Fibroblast of lung (primary cell): ENCODE results near the gene OR2D2.

Experiments
- CTCF ChIP-seq, 2 donors: IDR thresholded peaks in 1 of 2; conservative IDR thresholded peaks in 1 of 2; 1 replicate in 1 of 2; 2 replicates in 1 of 2; pipeline ENCODE4 v1.5.1; 2011 to 2012; ENCODE audit warnings: low read length in 2 of 2, control low read depth in 1 of 2, inconsistent platforms in 1 of 2, low read depth in 1 of 2, mild to moderate bottlenecking in 1 of 2
- EZH2 ChIP-seq: IDR thresholded peaks from 2 replicates; pipeline ENCODE4 v1.5.1; 2012; ENCODE audit warnings: low read length, control low read depth, mild to moderate bottlenecking; ENCODE audit errors: missing control alignments

- TF ChIP-seq CTCF (conservative IDR thresholded peaks at IDR 0.05 in 1 of 2, IDR thresholded peaks at IDR 0.05 in 1 of 2; ENCODE audit: low read depth in 1 of 2, low read length in 2 of 2) (no peak), EZH2 (no peak)
Measured at GRCh38 chr11:6919698-6920097, 27.4 kb upstream of the OR2D2 start.
